ENCODE measurements around the gene CDC42EP5. TPM values are rescaled to one million over a fixed set of nuclear protein-coding genes. Genes with fewer than 3 reads are reported as not detected.
"Not testable (repeated sequence)": the region's sequence is repeated elsewhere in the genome, so short reads cannot be mapped to it uniquely, and the experiment has no call there.

Gene CDC42EP5
- total and polyA plus RNA-seq, 2 donors: 5.2 to 11.0 TPM

DNA sequence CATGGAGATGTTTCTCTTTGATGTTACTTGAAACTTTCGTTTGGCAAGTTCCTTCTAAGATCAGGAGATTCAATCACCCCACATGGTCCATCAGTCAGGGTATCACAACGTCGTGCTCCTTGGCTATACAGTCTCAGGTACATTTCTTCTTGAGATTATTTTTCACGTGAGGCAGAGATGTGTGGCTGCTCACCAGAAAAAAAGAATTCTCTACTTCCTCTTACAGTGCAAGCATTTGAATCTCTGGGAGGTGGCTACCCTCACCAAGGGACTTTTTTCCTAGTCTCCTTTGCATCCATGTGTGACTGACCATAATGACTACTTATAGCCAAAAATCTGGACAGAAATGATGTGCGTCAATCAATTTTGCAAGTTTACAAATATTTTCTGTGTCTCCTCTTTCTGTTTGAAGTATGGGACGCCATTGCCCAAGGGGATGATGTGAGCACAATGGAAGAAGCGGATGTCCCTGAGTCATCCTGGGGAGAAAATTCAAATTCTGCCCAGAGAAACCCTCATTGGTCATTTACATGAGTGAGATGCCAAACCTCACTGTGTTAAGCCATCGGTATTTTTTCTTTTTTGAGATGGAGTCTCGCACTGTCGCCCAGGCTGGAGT, 21.0 kb upstream of the CDC42EP5 start:
- Histone ChIP-seq H3K4me3 (ENCODE audit: low read length in 2 of 2) (no peak overlapping the region), H3K4me1 (ENCODE audit: control insufficient read depth in 2 of 2, insufficient read depth in 2 of 2, low read length in 2 of 2) (peaks cover 0 to 3% of the 10 kb centered on the region in 2 donors), H3K9me3 (ENCODE audit: control insufficient read depth in 2 of 2, insufficient read depth in 1 of 2, low read length in 1 of 2) (no peaks in the 10 kb centered on the region), H3K27ac (ENCODE audit: low read depth in 1 of 2, low read length in 1 of 2) (no peak overlapping the region), H3K36me3 (ENCODE audit: control insufficient read depth in 2 of 2, insufficient read depth in 2 of 2, low read length in 1 of 2) (no peaks in the 10 kb centered on the region), H3K27me3 (ENCODE audit: control insufficient read depth in 2 of 2, insufficient read depth in 1 of 2, low read length in 1 of 2) (peaks cover 2 to 7% of the 10 kb centered on the region in 2 donors)
- 74% methylated on average over 10 of the region's 10 CpGs for WGBS
- no peak for DNase-seq (ENCODE audit: low read depth in 6 of 9, low spot score in 9 of 9)

- peak overlapping the region in 1 of 2 donors; percentile 27 for H3K4me3 ChIP-seq (ENCODE audit: low read length in 2 of 2)
- not testable (repeated sequence) for H3K27ac ChIP-seq (ENCODE audit: low read depth in 1 of 2, low read length in 1 of 2); H3K9me3 ChIP-seq (ENCODE audit: control insufficient read depth in 2 of 2, insufficient read depth in 1 of 2, low read length in 1 of 2); H3K36me3 ChIP-seq (ENCODE audit: control insufficient read depth in 2 of 2, insufficient read depth in 2 of 2, low read length in 1 of 2); H3K27me3 ChIP-seq (ENCODE audit: control insufficient read depth in 2 of 2, insufficient read depth in 1 of 2, low read length in 1 of 2); DNase-seq (ENCODE audit: low read depth in 6 of 9, low spot score in 9 of 9); H3K4me1 ChIP-seq (ENCODE audit: control insufficient read depth in 2 of 2, insufficient read depth in 2 of 2, low read length in 2 of 2)
- 95% methylated on average over 5 of the region's 5 CpGs for WGBS
Observed at GRCh38 chr19:54493056-54493455, 20.0 kb upstream of the CDC42EP5 start.

GRCh38 chr19:54492568-54492967, 19.5 kb upstream of the CDC42EP5 start:
- Histone ChIP-seq H3K4me1 (ENCODE audit: control insufficient read depth in 2 of 2, insufficient read depth in 2 of 2, low read length in 2 of 2) (no peaks in the 10 kb centered on the region), H3K36me3 (ENCODE audit: control insufficient read depth in 2 of 2, insufficient read depth in 2 of 2, low read length in 1 of 2) (no peaks in the 10 kb centered on the region), H3K27ac (ENCODE audit: low read depth in 1 of 2, low read length in 1 of 2) (no peak overlapping the region), H3K27me3 (ENCODE audit: control insufficient read depth in 2 of 2, insufficient read depth in 1 of 2, low read length in 1 of 2) (peaks cover 2 to 7% of the 10 kb centered on the region in 2 donors), H3K4me3 (ENCODE audit: low read length in 2 of 2) (peak overlapping the region in 1 of 2 donors; percentile 27), H3K9me3 (ENCODE audit: control insufficient read depth in 2 of 2, insufficient read depth in 1 of 2, low read length in 1 of 2) (no peaks in the 10 kb centered on the region)
- no peak for DNase-seq (ENCODE audit: low read depth in 6 of 9, low spot score in 9 of 9)
- 94% methylated on average over 18 of the region's 18 CpGs for WGBS

GRCh38 chr19:54489766-54490165, 16.7 kb upstream of the CDC42EP5 start:
- Histone ChIP-seq H3K27me3 (ENCODE audit: control insufficient read depth in 2 of 2, insufficient read depth in 1 of 2, low read length in 1 of 2) (peaks cover 2 to 7% of the 10 kb centered on the region in 2 donors), H3K4me3 (ENCODE audit: low read length in 2 of 2) (no peak overlapping the region), H3K4me1 (ENCODE audit: control insufficient read depth in 2 of 2, insufficient read depth in 2 of 2, low read length in 2 of 2) (no peaks in the 10 kb centered on the region), H3K27ac (ENCODE audit: low read depth in 1 of 2, low read length in 1 of 2) (no peak overlapping the region), H3K36me3 (ENCODE audit: control insufficient read depth in 2 of 2, insufficient read depth in 2 of 2, low read length in 1 of 2) (no peaks in the 10 kb centered on the region), H3K9me3 (ENCODE audit: control insufficient read depth in 2 of 2, insufficient read depth in 1 of 2, low read length in 1 of 2) (no peaks in the 10 kb centered on the region)
- no peak for DNase-seq (ENCODE audit: low read depth in 6 of 9, low spot score in 9 of 9)
- 79% methylated on average over 9 of the region's 9 CpGs for WGBS

DNA sequence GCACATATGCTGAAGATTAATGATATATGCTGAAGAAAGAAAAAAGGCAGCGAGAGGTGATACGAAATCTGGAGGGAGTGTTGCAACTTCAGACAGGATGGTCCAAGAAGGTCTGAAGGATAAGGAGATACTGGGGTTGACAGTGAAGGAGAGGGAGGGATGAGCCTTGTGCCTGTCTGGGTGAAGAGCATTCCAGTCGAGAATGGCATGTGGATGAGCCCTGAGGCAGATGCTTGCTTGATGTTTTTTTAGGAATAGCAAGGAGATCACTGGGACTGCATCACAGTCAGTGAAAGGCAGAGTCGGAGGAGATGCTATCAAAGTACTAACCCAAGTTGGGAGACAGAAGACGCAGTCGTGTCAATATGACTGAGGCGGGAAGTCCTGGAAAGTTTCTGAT, 16.2 kb upstream of the CDC42EP5 start:
- Histone ChIP-seq H3K27me3 (ENCODE audit: control insufficient read depth in 2 of 2, insufficient read depth in 1 of 2, low read length in 1 of 2) (peaks cover 2 to 9% of the 10 kb centered on the region in 2 donors), H3K4me3 (ENCODE audit: low read length in 2 of 2) (no peak overlapping the region), H3K27ac (ENCODE audit: low read depth in 1 of 2, low read length in 1 of 2) (no peak overlapping the region), H3K36me3 (ENCODE audit: control insufficient read depth in 2 of 2, insufficient read depth in 2 of 2, low read length in 1 of 2) (no peaks in the 10 kb centered on the region), H3K9me3 (ENCODE audit: control insufficient read depth in 2 of 2, insufficient read depth in 1 of 2, low read length in 1 of 2) (no peaks in the 10 kb centered on the region), H3K4me1 (ENCODE audit: control insufficient read depth in 2 of 2, insufficient read depth in 2 of 2, low read length in 2 of 2) (no peaks in the 10 kb centered on the region)
- DNase-seq (ENCODE audit: low read depth in 6 of 9, low spot score in 9 of 9): no peak
- 87% methylated on average over 7 of the region's 7 CpGs for WGBS

- H3K4me1 ChIP-seq (ENCODE audit: control insufficient read depth in 2 of 2, insufficient read depth in 2 of 2, low read length in 2 of 2): no peaks in the 10 kb centered on the region
- WGBS: 71% methylated on average over 5 of the region's 5 CpGs
- DNase-seq (ENCODE audit: low read depth in 6 of 9, low spot score in 9 of 9): no peak
- no peak overlapping the region for H3K27ac ChIP-seq (ENCODE audit: low read depth in 1 of 2, low read length in 1 of 2)
- H3K9me3 ChIP-seq (ENCODE audit: control insufficient read depth in 2 of 2, insufficient read depth in 1 of 2, low read length in 1 of 2): no peaks in the 10 kb centered on the region
- no peaks in the 10 kb centered on the region for H3K36me3 ChIP-seq (ENCODE audit: control insufficient read depth in 2 of 2, insufficient read depth in 2 of 2, low read length in 1 of 2)
- H3K27me3 ChIP-seq (ENCODE audit: control insufficient read depth in 2 of 2, insufficient read depth in 1 of 2, low read length in 1 of 2): peaks cover 2 to 5% of the 10 kb centered on the region in 2 donors
- no peak overlapping the region for H3K4me3 ChIP-seq (ENCODE audit: low read length in 2 of 2)
Observed at GRCh38 chr19:54485851-54486250, 12.8 kb upstream of the CDC42EP5 start.

GRCh38 chr19:54484451-54484850, 11.4 kb upstream of the CDC42EP5 start:
- WGBS: 89% methylated on average over 10 of the region's 10 CpGs

GRCh38 chr19:54482889-54483288, 9.8 kb upstream of the CDC42EP5 start:
- Histone ChIP-seq H3K36me3 (ENCODE audit: control insufficient read depth in 2 of 2, insufficient read depth in 2 of 2, low read length in 1 of 2) (no peaks in the 10 kb centered on the region), H3K27me3 (ENCODE audit: control insufficient read depth in 2 of 2, insufficient read depth in 1 of 2, low read length in 1 of 2) (peaks cover 0 to 6% of the 10 kb centered on the region in 2 donors)
- WGBS: 12% methylated on average over 3 of the region's 3 CpGs

More at GRCh38 chr19:54484451-54484850, 11.4 kb upstream of the CDC42EP5 start:
- H3K4me1 ChIP-seq (ENCODE audit: control insufficient read depth in 2 of 2, insufficient read depth in 2 of 2, low read length in 2 of 2): no peaks in the 10 kb centered on the region
- H3K4me3 ChIP-seq (ENCODE audit: low read length in 2 of 2): no peak overlapping the region
- no peaks in the 10 kb centered on the region for H3K36me3 ChIP-seq (ENCODE audit: control insufficient read depth in 2 of 2, insufficient read depth in 2 of 2, low read length in 1 of 2)
- H3K9me3 ChIP-seq (ENCODE audit: control insufficient read depth in 2 of 2, insufficient read depth in 1 of 2, low read length in 1 of 2): no peaks in the 10 kb centered on the region
- no peak for DNase-seq (ENCODE audit: low read depth in 6 of 9, low spot score in 9 of 9)
- H3K27ac ChIP-seq (ENCODE audit: low read depth in 1 of 2, low read length in 1 of 2): no peak overlapping the region
- H3K27me3 ChIP-seq (ENCODE audit: control insufficient read depth in 2 of 2, insufficient read depth in 1 of 2, low read length in 1 of 2): peaks cover 2 to 3% of the 10 kb centered on the region in 2 donors

GRCh38 chr19:54481326-54481930, 8.3 kb upstream of the CDC42EP5 start:
- H3K4me1 ChIP-seq (ENCODE audit: control insufficient read depth in 2 of 2, insufficient read depth in 2 of 2, low read length in 2 of 2): no peaks in the 10 kb centered on the region
- 14% methylated on average over 16 of the region's 16 CpGs for WGBS
- H3K4me3 ChIP-seq (ENCODE audit: low read length in 2 of 2): no peak overlapping the region
- DNase-seq (ENCODE audit: low read depth in 6 of 9, low spot score in 9 of 9): peak in 3 of 9 donors; percentile 51 to 73 (median 60)
- H3K9me3 ChIP-seq (ENCODE audit: control insufficient read depth in 2 of 2, insufficient read depth in 1 of 2, low read length in 1 of 2): no peaks in the 10 kb centered on the region
- no peak overlapping the region for H3K27ac ChIP-seq (ENCODE audit: low read depth in 1 of 2, low read length in 1 of 2)
- peaks cover 0 to 6% of the 10 kb centered on the region in 2 donors for H3K27me3 ChIP-seq (ENCODE audit: control insufficient read depth in 2 of 2, insufficient read depth in 1 of 2, low read length in 1 of 2)
- H3K36me3 ChIP-seq (ENCODE audit: control insufficient read depth in 2 of 2, insufficient read depth in 2 of 2, low read length in 1 of 2): no peaks in the 10 kb centered on the region

More at GRCh38 chr19:54482889-54483288, 9.8 kb upstream of the CDC42EP5 start:
- Histone ChIP-seq H3K27ac (ENCODE audit: low read depth in 1 of 2, low read length in 1 of 2) (no peak overlapping the region), H3K4me1 (ENCODE audit: control insufficient read depth in 2 of 2, insufficient read depth in 2 of 2, low read length in 2 of 2) (no peaks in the 10 kb centered on the region), H3K4me3 (ENCODE audit: low read length in 2 of 2) (no peak overlapping the region), H3K9me3 (ENCODE audit: control insufficient read depth in 2 of 2, insufficient read depth in 1 of 2, low read length in 1 of 2) (no peaks in the 10 kb centered on the region)
- no peak for DNase-seq (ENCODE audit: low read depth in 6 of 9, low spot score in 9 of 9)
